Measurements from ENCODE around the gene SHC1.
A peak's percentile ranks its signal among the peaks of the same experiment; 100 is the strongest.

SHC1 gene

GRCh38 chr1:154962795-154963330, 7.7 kb downstream of the SHC1 start:
- Histone ChIP-seq H3K4me3 (ENCODE audit: low read depth, low read length) (peak overlapping the region; percentile 64), H3K27ac (peak overlapping the region; percentile 99)

GRCh38 chr1:154962156-154962749, 8.3 kb downstream of the SHC1 start:
- no peak for TF ChIP-seq CTCF (IDR thresholded peaks at IDR 0.05; ENCODE audit: low read depth, low read length)
- peak; percentile 70 for DNase-seq
- peaks cover 76% of the 10 kb centered on the region for H3K36me3 ChIP-seq
- H3K27ac ChIP-seq = peak overlapping the region; percentile 99
- H3K27me3 ChIP-seq (ENCODE audit: insufficient read depth, low read depth, severe bottlenecking) = no peaks in the 10 kb centered on the region
- H3K9me3 ChIP-seq (ENCODE audit: severe bottlenecking) = no peaks in the 10 kb centered on the region
- peak overlapping the region; percentile 64 for H3K4me3 ChIP-seq (ENCODE audit: low read depth, low read length)

More at GRCh38 chr1:154962795-154963330, 7.7 kb downstream of the SHC1 start:
- Histone ChIP-seq H3K36me3 (peaks cover 79% of the 10 kb centered on the region), H3K27me3 (ENCODE audit: insufficient read depth, low read depth, severe bottlenecking) (no peaks in the 10 kb centered on the region), H3K9me3 (ENCODE audit: severe bottlenecking) (no peaks in the 10 kb centered on the region)
- TF ChIP-seq CTCF (IDR thresholded peaks at IDR 0.05; ENCODE audit: low read depth, low read length) = no peak
- DNase-seq = no peak

- no peaks in the 10 kb centered on the region for H3K27me3 ChIP-seq (ENCODE audit: insufficient read depth, low read depth, severe bottlenecking)
- peaks cover 69% of the 10 kb centered on the region for H3K36me3 ChIP-seq
- H3K9me3 ChIP-seq (ENCODE audit: severe bottlenecking) = no peaks in the 10 kb centered on the region
- TF ChIP-seq CTCF (IDR thresholded peaks at IDR 0.05; ENCODE audit: low read depth, low read length) = peak; percentile 82
- H3K4me3 ChIP-seq (ENCODE audit: low read depth, low read length) = peak within 1 kb of the TSS; percentile 64
- peak within 1 kb of the TSS; percentile 99 for H3K27ac ChIP-seq
- DNase-seq = peak; percentile 97
These were observed 9.1 kb downstream of the SHC1 start, which contains the start of gene PYGO2 for GRCh38 chr1:154961207-154962155. TSS of gene PYGO2 (minus strand) at chr1:154961782. CDS start at chr1:154961576, 206 bp downstream.

- Histone ChIP-seq H3K4me3 (ENCODE audit: low read depth, low read length) (peak overlapping the region; percentile 64), H3K27ac (peak overlapping the region; percentile 99), H3K27me3 (ENCODE audit: insufficient read depth, low read depth, severe bottlenecking) (no peaks in the 10 kb centered on the region), H3K36me3 (peaks cover 60% of the 10 kb centered on the region), H3K9me3 (ENCODE audit: severe bottlenecking) (no peaks in the 10 kb centered on the region)
- no peak for DNase-seq
- TF ChIP-seq CTCF (IDR thresholded peaks at IDR 0.05; ENCODE audit: low read depth, low read length) = no peak
These were observed 10.0 kb downstream of the SHC1 start for GRCh38 chr1:154960446-154961136.

GRCh38 chr1:154959426-154959780, 11.1 kb downstream of the SHC1 start:
- no peak overlapping the region for H3K27ac ChIP-seq
- no peak overlapping the region for H3K4me3 ChIP-seq (ENCODE audit: low read depth, low read length)
- DNase-seq = no peak
- no peaks in the 10 kb centered on the region for H3K9me3 ChIP-seq (ENCODE audit: severe bottlenecking)
- TF ChIP-seq CTCF (IDR thresholded peaks at IDR 0.05; ENCODE audit: low read depth, low read length) = no peak
- no peaks in the 10 kb centered on the region for H3K27me3 ChIP-seq (ENCODE audit: insufficient read depth, low read depth, severe bottlenecking)
- H3K36me3 ChIP-seq = peaks cover 48% of the 10 kb centered on the region
